WTC11 (cell line): ENCODE measurements around the gene ISG15. TPM values are rescaled to one million over a fixed set of nuclear protein-coding genes. Genes with fewer than 3 reads are reported as not detected.
A peak's percentile ranks its signal among the peaks of the same experiment; 100 is the strongest.

Experiments used
- ATAC-seq: fragments of 200-7000 bp; cut with Tn5 transposase; 2 replicates; pipeline ENCODE4 v1.10.0; 2021; ENCODE audit warnings: mild to moderate bottlenecking, moderate library complexity
- Bru-seq: library from RNA; stranded (reverse); fragments of 400-500 nt; gene quantifications from one replicate; lab custom pipeline; 2021; lab: Mats Ljungman, UMichigan
- CTCF ChIA-PET: fragments of 300-600 bp; sonication (Branson Sonifier 250); formaldehyde crosslinking; loops from one replicate; lab custom pipeline; 2021; ENCODE audit warnings: antibody characterized with exemption; lab: Charles Lee
- POLR2A ChIA-PET: fragments of 350-600 bp; sonication (Branson Sonifier 250); formaldehyde crosslinking; loops from one replicate; lab custom pipeline; 2021; ENCODE audit warnings: antibody characterized with exemption; lab: Charles Lee
- DNase-seq: peaks from one replicate; pipeline ENCODE4 v3.0.0; 2021; ENCODE audit warnings: low spot score
- H3K27ac Mint-ChIP-seq: 2 replicates; pipeline ENCODE4 v1.8.0; 2021; ENCODE audit warnings: mixed read lengths
- H3K27me3 Mint-ChIP-seq: 2 replicates; pipeline ENCODE4 v1.8.0; 2021; ENCODE audit warnings: low read depth, mild to moderate bottlenecking, moderate library complexity, mixed read lengths
- H3K36me3 Mint-ChIP-seq: 2 replicates; pipeline ENCODE4 v1.8.0; 2021; ENCODE audit warnings: mixed read lengths
- H3K4me1 Mint-ChIP-seq: 2 replicates; pipeline ENCODE4 v1.8.0; 2022; ENCODE audit warnings: mixed read lengths
- H3K4me3 Mint-ChIP-seq: 2 replicates; pipeline ENCODE4 v1.8.0; 2021; ENCODE audit warnings: mild to moderate bottlenecking, moderate library complexity, mixed read lengths
- H3K9me3 Mint-ChIP-seq: 2 replicates; pipeline ENCODE4 v1.8.0; 2021; ENCODE audit warnings: mixed read lengths
- CREM ChIP-seq: sonication (generic); formaldehyde crosslinking; IDR thresholded peaks from 2 replicates; pipeline ENCODE4 v1.8.1; 2022; ENCODE audit warnings: mild to moderate bottlenecking, missing genetic modification reagents, moderate library complexity
- ETV6 ChIP-seq: sonication (generic); formaldehyde crosslinking; IDR thresholded peaks from 2 replicates; pipeline ENCODE4 v1.8.1; 2022; ENCODE audit warnings: mild to moderate bottlenecking, missing genetic modification reagents
- HMGA2 ChIP-seq: fragments of 250-450 bp; sonication (Bioruptor Pico); IDR thresholded peaks from 2 replicates; pipeline ENCODE4 v1.4.0; 2021; ENCODE audit warnings: mild to moderate bottlenecking, moderate library complexity
- IRF2 ChIP-seq: sonication (generic); formaldehyde crosslinking; IDR thresholded peaks from 2 replicates; pipeline ENCODE4 v1.8.0; 2022; ENCODE audit warnings: low read depth, missing genetic modification reagents, borderline replicate concordance
- MXD4 ChIP-seq: fragments of 250-450 bp; sonication (Bioruptor Pico); IDR thresholded peaks from 2 replicates; pipeline ENCODE4 v1.8.0; 2021; ENCODE audit warnings: mild to moderate bottlenecking, moderate library complexity, borderline replicate concordance
- NR3C1 ChIP-seq: sonication (generic); formaldehyde crosslinking; conservative IDR thresholded peaks from 2 replicates; pipeline ENCODE4 v1.8.1; 2023; ENCODE audit warnings: low read depth, mild to moderate bottlenecking, missing genetic modification reagents
- SMAD3 ChIP-seq: sonication (generic); formaldehyde crosslinking; IDR thresholded peaks from 2 replicates; pipeline ENCODE4 v1.8.0; 2022; ENCODE audit warnings: missing genetic modification reagents, mild to moderate bottlenecking, borderline replicate concordance
- SMAD4 ChIP-seq: sonication (generic); formaldehyde crosslinking; IDR thresholded peaks from 2 replicates; pipeline ENCODE4 v1.8.0; 2022; ENCODE audit warnings: mild to moderate bottlenecking, missing genetic modification reagents
- SP1 ChIP-seq: sonication (generic); formaldehyde crosslinking; conservative IDR thresholded peaks from 2 replicates; pipeline ENCODE4 v1.8.1; 2022; ENCODE audit warnings: missing genetic modification reagents
- TEAD1 ChIP-seq: sonication (generic); formaldehyde crosslinking; IDR thresholded peaks from 2 replicates; pipeline ENCODE4 v1.8.0; 2022; ENCODE audit warnings: mild to moderate bottlenecking, missing genetic modification reagents
- ZBTB21 ChIP-seq: sonication (generic); formaldehyde crosslinking; IDR thresholded peaks from 2 replicates; pipeline ENCODE4 v1.8.1; 2023; ENCODE audit warnings: mild to moderate bottlenecking, missing genetic modification reagents, borderline replicate concordance
- ZNF138 ChIP-seq: sonication (generic); formaldehyde crosslinking; conservative IDR thresholded peaks from 2 replicates; pipeline ENCODE4 v1.8.1; 2022; ENCODE audit warnings: mild to moderate bottlenecking, moderate library complexity, missing genetic modification reagents
- ZNF263 ChIP-seq: sonication (generic); formaldehyde crosslinking; IDR thresholded peaks from 2 replicates; pipeline ENCODE4 v1.8.1; 2022; ENCODE audit warnings: low read depth, mild to moderate bottlenecking, moderate library complexity, missing genetic modification reagents
- long read RNA-seq, 3 experiments: library from RNA in 1 of 3; library from capped mRNA in 1 of 3; library from polyadenylated mRNA in 1 of 3; unstranded in 2 of 3; stranded (forward) in 1 of 3; transcript quantifications; one replicate each; pipeline ENCODE4 v2.0.0, GENCODE V29; 2021
- total RNA-seq: library from RNA; stranded (reverse); gene quantifications from 3 replicates; pipeline ENCODE4 v1.2.3, GENCODE V29; 2021
- TF ChIP-seq, protein P1 (sequence below): sonication (generic); formaldehyde crosslinking; IDR thresholded peaks from 2 replicates; pipeline ENCODE4 v1.8.1; 2023; ENCODE audit warnings: mild to moderate bottlenecking, missing genetic modification reagents
- TF ChIP-seq, protein P2 (sequence below): sonication (generic); formaldehyde crosslinking; IDR thresholded peaks from 2 replicates; pipeline ENCODE4 v1.8.0; 2022; ENCODE audit warnings: mild to moderate bottlenecking, missing genetic modification reagents
- TF ChIP-seq, protein P3 (sequence below): sonication (generic); formaldehyde crosslinking; IDR thresholded peaks from 2 replicates; pipeline ENCODE4 v1.8.0; 2022; ENCODE audit warnings: mild to moderate bottlenecking, missing genetic modification reagents
- TF ChIP-seq, protein P4 (sequence below): sonication (generic); formaldehyde crosslinking; IDR thresholded peaks from 2 replicates; pipeline ENCODE4 v1.8.1; 2023; ENCODE audit warnings: mild to moderate bottlenecking, missing genetic modification reagents, moderate library complexity
- TF ChIP-seq, protein P5 (sequence below): sonication (generic); formaldehyde crosslinking; conservative IDR thresholded peaks from 2 replicates; pipeline ENCODE4 v1.8.1; 2023; ENCODE audit warnings: mild to moderate bottlenecking, low read depth, missing genetic modification reagents, moderate library complexity
- TF ChIP-seq, protein P6 (sequence below): sonication (generic); formaldehyde crosslinking; IDR thresholded peaks from 2 replicates; pipeline ENCODE4 v1.8.1; 2022; ENCODE audit warnings: mild to moderate bottlenecking, moderate library complexity, missing genetic modification reagents
- TF ChIP-seq, protein P7 (sequence below): sonication (generic); formaldehyde crosslinking; IDR thresholded peaks from 2 replicates; pipeline ENCODE4 v1.8.1; 2023; ENCODE audit warnings: mild to moderate bottlenecking, moderate library complexity, missing genetic modification reagents
- TF ChIP-seq, protein P8 (sequence below): sonication (generic); formaldehyde crosslinking; IDR thresholded peaks from 2 replicates; pipeline ENCODE4 v1.8.1; 2023; ENCODE audit warnings: mild to moderate bottlenecking, missing genetic modification reagents, moderate library complexity
- TF ChIP-seq, protein P9 (sequence below): fragments of 250-450 bp; sonication (Bioruptor Pico); IDR thresholded peaks from 2 replicates; pipeline ENCODE4 v1.9.0; 2021; ENCODE audit warnings: mild to moderate bottlenecking
- TF ChIP-seq, protein P10 (sequence below): sonication (generic); formaldehyde crosslinking; IDR thresholded peaks from 2 replicates; pipeline ENCODE4 v1.8.1; 2022; ENCODE audit warnings: low read depth, missing genetic modification reagents, borderline replicate concordance

Gene ISG15
- total RNA-seq (29.5 to 38.3 TPM (median 36.1 TPM) in 3 replicates), Bru-seq, nascent RNA (percentile 32 among the genes with signal in this experiment)
- long read RNA-seq, experiment 1, transcript ISG15-201 (2 exons, 711 nt): major isoform, 41 of 42 reads
- long read RNA-seq, experiment 1, partial matches to known transcripts: 1 of 42 reads
- long read RNA-seq, experiment 1, other reads (novel, unspliced or antisense): 0 of 42 reads
- long read RNA-seq, experiment 2, transcript ISG15-201 (2 exons, 711 nt): major isoform, 23 of 24 reads
- long read RNA-seq, experiment 2, partial matches to known transcripts: 1 of 24 reads
- long read RNA-seq, experiment 2, other reads (novel, unspliced or antisense): 0 of 24 reads
- long read RNA-seq, experiment 3, partial matches to known transcripts: 0 of 1 reads
- long read RNA-seq, experiment 3, other reads (novel, unspliced or antisense): 1 of 1 reads

DNA sequence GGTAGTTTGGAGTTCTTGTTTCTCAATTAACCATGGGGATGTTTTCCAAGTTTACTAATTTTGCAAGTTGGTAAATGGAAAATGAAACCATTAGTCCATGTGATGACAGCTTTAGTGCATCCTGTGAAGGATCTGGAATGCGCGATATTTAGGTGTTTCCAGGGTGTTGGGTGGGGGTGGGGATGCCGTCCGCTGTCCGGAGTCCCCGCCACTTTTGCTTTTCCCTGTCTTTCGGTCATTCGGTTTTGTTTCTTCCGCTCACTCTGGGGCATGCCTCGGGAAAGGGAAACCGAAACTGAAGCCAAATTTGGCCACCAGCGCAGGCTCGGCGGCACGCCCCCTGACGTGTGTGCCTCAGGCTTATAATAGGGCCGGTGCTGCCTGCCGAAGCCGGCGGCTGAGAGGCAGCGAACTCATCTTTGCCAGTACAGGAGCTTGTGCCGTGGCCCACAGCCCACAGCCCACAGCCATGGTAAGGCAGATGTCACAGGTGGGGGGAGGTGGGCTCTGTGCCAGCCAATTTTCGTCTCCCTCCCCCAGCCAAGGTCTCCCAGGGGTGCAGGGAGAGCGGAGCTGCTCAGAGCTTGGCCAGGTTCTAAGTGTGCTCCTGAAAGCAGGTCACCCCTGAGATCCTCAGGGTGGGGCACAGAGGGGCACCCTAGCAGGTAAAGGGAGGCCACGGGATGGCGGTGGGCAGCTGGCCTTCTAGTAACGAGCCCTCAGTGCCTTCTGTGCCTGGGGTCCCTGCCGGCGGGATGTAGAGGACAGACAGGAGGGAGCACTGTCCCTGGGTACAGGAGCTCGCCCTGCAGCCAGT is at the start of gene ISG15:
Gene ISG15 (plus strand): TSS at position 393 of the 817 bp plus-strand sequence. CDS start 77 bp downstream, at position 470.
- peaks cover 48% of the 10 kb centered on the region for H3K27me3 Mint-ChIP-seq
- ATAC-seq (peak; percentile 78), DNase-seq (peak; percentile 88)
- peaks cover 8% of the 10 kb centered on the region for H3K9me3 Mint-ChIP-seq
- no peaks in the 10 kb centered on the region for H3K36me3 Mint-ChIP-seq
- POLR2A ChIA-PET: interaction anchor here (0.6 to 2.7 kb wide), 8 partner anchors 9 to 297 kb away, joined by 3 to 10 read pairs (median 3); no protein-coding TSS in a partner anchor
- CTCF ChIA-PET: interaction anchor here (0.7 to 3.6 kb wide), 13 partner anchors 8 to 237 kb away, joined by 3 to 36 read pairs (median 5); partner anchors contain the start of genes HES4 and PERM1
- peaks cover 29% of the 10 kb centered on the region for H3K4me1 Mint-ChIP-seq
- peak within 1 kb of the TSS; percentile 78 for H3K4me3 Mint-ChIP-seq
- peak within 1 kb of the TSS; percentile 95 for H3K27ac Mint-ChIP-seq
- no peak for TF ChIP-seq HMGA2 (CRISPR knock-in tag)
- no peak for TF ChIP-seq NR3C1 (CRISPR knock-in tag)
- TF ChIP-seq, protein P1, sequence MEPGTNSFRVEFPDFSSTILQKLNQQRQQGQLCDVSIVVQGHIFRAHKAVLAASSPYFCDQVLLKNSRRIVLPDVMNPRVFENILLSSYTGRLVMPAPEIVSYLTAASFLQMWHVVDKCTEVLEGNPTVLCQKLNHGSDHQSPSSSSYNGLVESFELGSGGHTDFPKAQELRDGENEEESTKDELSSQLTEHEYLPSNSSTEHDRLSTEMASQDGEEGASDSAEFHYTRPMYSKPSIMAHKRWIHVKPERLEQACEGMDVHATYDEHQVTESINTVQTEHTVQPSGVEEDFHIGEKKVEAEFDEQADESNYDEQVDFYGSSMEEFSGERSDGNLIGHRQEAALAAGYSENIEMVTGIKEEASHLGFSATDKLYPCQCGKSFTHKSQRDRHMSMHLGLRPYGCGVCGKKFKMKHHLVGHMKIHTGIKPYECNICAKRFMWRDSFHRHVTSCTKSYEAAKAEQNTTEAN (CRISPR knock-in tag): 0 out of 2 replicates have a peak, but pooled peaks have one; percentile 19
- no peak for TF ChIP-seq ZNF263 (CRISPR knock-in tag)
- 0 out of 2 replicates have a peak, but pooled peaks have one; percentile 29 for TF ChIP-seq ETV6 (CRISPR knock-in tag)
- TF ChIP-seq, protein P2, sequence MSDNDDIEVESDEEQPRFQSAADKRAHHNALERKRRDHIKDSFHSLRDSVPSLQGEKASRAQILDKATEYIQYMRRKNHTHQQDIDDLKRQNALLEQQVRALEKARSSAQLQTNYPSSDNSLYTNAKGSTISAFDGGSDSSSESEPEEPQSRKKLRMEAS (CRISPR knock-in tag): peak; percentile 40
- TF ChIP-seq MXD4 (CRISPR knock-in tag): no peak
- TF ChIP-seq, protein P3, sequence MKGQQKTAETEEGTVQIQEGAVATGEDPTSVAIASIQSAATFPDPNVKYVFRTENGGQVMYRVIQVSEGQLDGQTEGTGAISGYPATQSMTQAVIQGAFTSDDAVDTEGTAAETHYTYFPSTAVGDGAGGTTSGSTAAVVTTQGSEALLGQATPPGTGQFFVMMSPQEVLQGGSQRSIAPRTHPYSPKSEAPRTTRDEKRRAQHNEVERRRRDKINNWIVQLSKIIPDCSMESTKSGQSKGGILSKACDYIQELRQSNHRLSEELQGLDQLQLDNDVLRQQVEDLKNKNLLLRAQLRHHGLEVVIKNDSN (CRISPR knock-in tag): no peak
- TF ChIP-seq, protein P4, sequence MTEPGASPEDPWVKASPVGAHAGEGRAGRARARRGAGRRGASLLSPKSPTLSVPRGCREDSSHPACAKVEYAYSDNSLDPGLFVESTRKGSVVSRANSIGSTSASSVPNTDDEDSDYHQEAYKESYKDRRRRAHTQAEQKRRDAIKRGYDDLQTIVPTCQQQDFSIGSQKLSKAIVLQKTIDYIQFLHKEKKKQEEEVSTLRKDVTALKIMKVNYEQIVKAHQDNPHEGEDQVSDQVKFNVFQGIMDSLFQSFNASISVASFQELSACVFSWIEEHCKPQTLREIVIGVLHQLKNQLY (CRISPR knock-in tag): no peak
- TF ChIP-seq IRF2 (CRISPR knock-in tag): 0 out of 2 replicates have a peak, but pooled peaks have one; percentile 90
- TF ChIP-seq SMAD4 (CRISPR knock-in tag): no peak
- no peak for TF ChIP-seq TEAD1 (CRISPR knock-in tag)
- TF ChIP-seq, protein P5, sequence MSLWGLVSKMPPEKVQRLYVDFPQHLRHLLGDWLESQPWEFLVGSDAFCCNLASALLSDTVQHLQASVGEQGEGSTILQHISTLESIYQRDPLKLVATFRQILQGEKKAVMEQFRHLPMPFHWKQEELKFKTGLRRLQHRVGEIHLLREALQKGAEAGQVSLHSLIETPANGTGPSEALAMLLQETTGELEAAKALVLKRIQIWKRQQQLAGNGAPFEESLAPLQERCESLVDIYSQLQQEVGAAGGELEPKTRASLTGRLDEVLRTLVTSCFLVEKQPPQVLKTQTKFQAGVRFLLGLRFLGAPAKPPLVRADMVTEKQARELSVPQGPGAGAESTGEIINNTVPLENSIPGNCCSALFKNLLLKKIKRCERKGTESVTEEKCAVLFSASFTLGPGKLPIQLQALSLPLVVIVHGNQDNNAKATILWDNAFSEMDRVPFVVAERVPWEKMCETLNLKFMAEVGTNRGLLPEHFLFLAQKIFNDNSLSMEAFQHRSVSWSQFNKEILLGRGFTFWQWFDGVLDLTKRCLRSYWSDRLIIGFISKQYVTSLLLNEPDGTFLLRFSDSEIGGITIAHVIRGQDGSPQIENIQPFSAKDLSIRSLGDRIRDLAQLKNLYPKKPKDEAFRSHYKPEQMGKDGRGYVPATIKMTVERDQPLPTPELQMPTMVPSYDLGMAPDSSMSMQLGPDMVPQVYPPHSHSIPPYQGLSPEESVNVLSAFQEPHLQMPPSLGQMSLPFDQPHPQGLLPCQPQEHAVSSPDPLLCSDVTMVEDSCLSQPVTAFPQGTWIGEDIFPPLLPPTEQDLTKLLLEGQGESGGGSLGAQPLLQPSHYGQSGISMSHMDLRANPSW (CRISPR knock-in tag): no peak
- TF ChIP-seq, protein P6, sequence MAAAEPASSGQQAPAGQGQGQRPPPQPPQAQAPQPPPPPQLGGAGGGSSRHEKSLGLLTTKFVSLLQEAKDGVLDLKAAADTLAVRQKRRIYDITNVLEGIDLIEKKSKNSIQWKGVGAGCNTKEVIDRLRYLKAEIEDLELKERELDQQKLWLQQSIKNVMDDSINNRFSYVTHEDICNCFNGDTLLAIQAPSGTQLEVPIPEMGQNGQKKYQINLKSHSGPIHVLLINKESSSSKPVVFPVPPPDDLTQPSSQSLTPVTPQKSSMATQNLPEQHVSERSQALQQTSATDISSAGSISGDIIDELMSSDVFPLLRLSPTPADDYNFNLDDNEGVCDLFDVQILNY (CRISPR knock-in tag): no peak
- TF ChIP-seq CREM (CRISPR knock-in tag): no peak
- TF ChIP-seq ZNF138 (CRISPR knock-in tag): no peak
- TF ChIP-seq SMAD3 (CRISPR knock-in tag): no peak
- 0 out of 2 replicates have a peak, but pooled peaks have one; percentile 35 for TF ChIP-seq SP1
- TF ChIP-seq, protein P7, sequence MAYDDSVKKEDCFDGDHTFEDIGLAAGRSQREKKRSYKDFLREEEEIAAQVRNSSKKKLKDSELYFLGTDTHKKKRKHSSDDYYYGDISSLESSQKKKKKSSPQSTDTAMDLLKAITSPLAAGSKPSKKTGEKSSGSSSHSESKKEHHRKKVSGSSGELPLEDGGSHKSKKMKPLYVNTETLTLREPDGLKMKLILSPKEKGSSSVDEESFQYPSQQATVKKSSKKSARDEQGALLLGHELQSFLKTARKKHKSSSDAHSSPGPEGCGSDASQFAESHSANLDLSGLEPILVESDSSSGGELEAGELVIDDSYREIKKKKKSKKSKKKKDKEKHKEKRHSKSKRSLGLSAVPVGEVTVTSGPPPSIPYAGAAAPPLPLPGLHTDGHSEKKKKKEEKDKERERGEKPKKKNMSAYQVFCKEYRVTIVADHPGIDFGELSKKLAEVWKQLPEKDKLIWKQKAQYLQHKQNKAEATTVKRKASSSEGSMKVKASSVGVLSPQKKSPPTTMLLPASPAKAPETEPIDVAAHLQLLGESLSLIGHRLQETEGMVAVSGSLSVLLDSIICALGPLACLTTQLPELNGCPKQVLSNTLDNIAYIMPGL (CRISPR knock-in tag): no peak
- TF ChIP-seq, protein P8, sequence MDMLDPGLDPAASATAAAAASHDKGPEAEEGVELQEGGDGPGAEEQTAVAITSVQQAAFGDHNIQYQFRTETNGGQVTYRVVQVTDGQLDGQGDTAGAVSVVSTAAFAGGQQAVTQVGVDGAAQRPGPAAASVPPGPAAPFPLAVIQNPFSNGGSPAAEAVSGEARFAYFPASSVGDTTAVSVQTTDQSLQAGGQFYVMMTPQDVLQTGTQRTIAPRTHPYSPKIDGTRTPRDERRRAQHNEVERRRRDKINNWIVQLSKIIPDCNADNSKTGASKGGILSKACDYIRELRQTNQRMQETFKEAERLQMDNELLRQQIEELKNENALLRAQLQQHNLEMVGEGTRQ: no peak
- no peak for TF ChIP-seq ZBTB21 (CRISPR knock-in tag)
- TF ChIP-seq, protein P9, sequence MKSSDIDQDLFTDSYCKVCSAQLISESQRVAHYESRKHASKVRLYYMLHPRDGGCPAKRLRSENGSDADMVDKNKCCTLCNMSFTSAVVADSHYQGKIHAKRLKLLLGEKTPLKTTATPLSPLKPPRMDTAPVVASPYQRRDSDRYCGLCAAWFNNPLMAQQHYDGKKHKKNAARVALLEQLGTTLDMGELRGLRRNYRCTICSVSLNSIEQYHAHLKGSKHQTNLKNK: no peak
- TF ChIP-seq, protein P10, sequence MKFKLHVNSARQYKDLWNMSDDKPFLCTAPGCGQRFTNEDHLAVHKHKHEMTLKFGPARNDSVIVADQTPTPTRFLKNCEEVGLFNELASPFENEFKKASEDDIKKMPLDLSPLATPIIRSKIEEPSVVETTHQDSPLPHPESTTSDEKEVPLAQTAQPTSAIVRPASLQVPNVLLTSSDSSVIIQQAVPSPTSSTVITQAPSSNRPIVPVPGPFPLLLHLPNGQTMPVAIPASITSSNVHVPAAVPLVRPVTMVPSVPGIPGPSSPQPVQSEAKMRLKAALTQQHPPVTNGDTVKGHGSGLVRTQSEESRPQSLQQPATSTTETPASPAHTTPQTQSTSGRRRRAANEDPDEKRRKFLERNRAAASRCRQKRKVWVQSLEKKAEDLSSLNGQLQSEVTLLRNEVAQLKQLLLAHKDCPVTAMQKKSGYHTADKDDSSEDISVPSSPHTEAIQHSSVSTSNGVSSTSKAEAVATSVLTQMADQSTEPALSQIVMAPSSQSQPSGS (CRISPR knock-in tag): no peak
